Natural killer cell (primary cell): Measurements from ENCODE around the gene GABBR2. TPM values are rescaled to one million over a fixed set of nuclear protein-coding genes. Genes with fewer than 3 reads are reported as not detected.

Experiments
- ATAC-seq, 3 donors: fragments of 150-1000 bp in 2 of 3; fragments of 200-7000 bp in 1 of 3; cut with Tn5 transposase; 1 replicate in 1 of 3; 2 replicates in 2 of 3; pipeline ENCODE4 v1.10.0; 2021; ENCODE audit warnings: mild to moderate bottlenecking in 2 of 3, moderate library complexity in 2 of 3
- DNase-seq, 2 donors: peaks; one replicate each; pipeline versions ENCODE4 v3.0.0 to v3.0.0-alpha.2; 2013 to 2021; ENCODE audit warnings: mixed read lengths in 1 of 2
- H3K27ac ChIP-seq: one replicate; pipeline ENCODE4 v1.5.1; 2013; ENCODE audit warnings: mild to moderate bottlenecking, low read length
- H3K27me3 ChIP-seq: one replicate; pipeline ENCODE4 v1.6.1; 2013; ENCODE audit warnings: low read length; ENCODE audit not compliant: control insufficient read depth, insufficient read depth
- H3K36me3 ChIP-seq: one replicate; pipeline ENCODE4 v1.6.1; 2013; ENCODE audit warnings: low read length; ENCODE audit not compliant: control insufficient read depth, insufficient read depth
- H3K4me1 ChIP-seq: one replicate; pipeline ENCODE4 v1.6.1; 2013; ENCODE audit warnings: low read length; ENCODE audit not compliant: control insufficient read depth, insufficient read depth
- H3K4me3 ChIP-seq: one replicate; pipeline ENCODE4 v1.5.1; 2013; ENCODE audit warnings: low read length
- H3K9me3 ChIP-seq: one replicate; pipeline ENCODE4 v1.6.1; 2013; ENCODE audit warnings: low read length; ENCODE audit not compliant: control insufficient read depth, insufficient read depth
- H3K27ac Mint-ChIP-seq, 2 donors: one replicate each; pipeline ENCODE4 v1.8.0; 2022; ENCODE audit warnings: mild to moderate bottlenecking in 2 of 2, mixed read lengths in 2 of 2, moderate library complexity in 1 of 2
- H3K27me3 Mint-ChIP-seq, 2 donors: one replicate each; pipeline ENCODE4 v1.8.0; 2022; ENCODE audit warnings: low read depth in 2 of 2, mixed read lengths in 2 of 2
- H3K36me3 Mint-ChIP-seq: one replicate; pipeline ENCODE4 v1.8.0; 2022; ENCODE audit warnings: mixed read lengths
- H3K4me1 Mint-ChIP-seq, 2 donors: one replicate each; pipeline ENCODE4 v1.8.0; 2022; ENCODE audit warnings: mixed read lengths in 2 of 2
- H3K4me3 Mint-ChIP-seq: one replicate; pipeline ENCODE4 v1.8.0; 2022; ENCODE audit warnings: mild to moderate bottlenecking, moderate library complexity, mixed read lengths
- H3K9me3 Mint-ChIP-seq, 2 donors: one replicate each; pipeline ENCODE4 v1.8.0; 2022; ENCODE audit warnings: mixed read lengths in 2 of 2
- CTCF ChIP-seq: fragments of 200-600 bp; IDR thresholded peaks from one replicate; pipeline ENCODE4 v1.8.0; 2022; ENCODE audit warnings: antibody characterized with exemption
- WGBS: methylation state at CpG from one replicate; pipeline ENCODE4 v1.1.7; 2013; ENCODE audit warnings: missing lambda C conversion rate; ENCODE audit not compliant: insufficient coverage; 5-methylcytosine and 5-hydroxymethylcytosine counted together
- intact Hi-C: fragments of 100-400 bp; cut with micrococcal nuclease; formaldehyde crosslinking; loops from one replicate; pipeline ENCODE4 v1.14.2; 2022
- total RNA-seq, 4 donors: library from RNA; stranded (reverse); fragments of 120-200 nt in 1 of 4; gene quantifications; one replicate each; pipeline versions ENCODE4 v1.2.3 to v1.2.4, GENCODE V29; 2013 to 2022

The GABBR2 gene
- total RNA-seq, 3 donors from 2014 or later (not counting 1 experiment from before 2014, with no cell fraction given): not detected

DNA sequence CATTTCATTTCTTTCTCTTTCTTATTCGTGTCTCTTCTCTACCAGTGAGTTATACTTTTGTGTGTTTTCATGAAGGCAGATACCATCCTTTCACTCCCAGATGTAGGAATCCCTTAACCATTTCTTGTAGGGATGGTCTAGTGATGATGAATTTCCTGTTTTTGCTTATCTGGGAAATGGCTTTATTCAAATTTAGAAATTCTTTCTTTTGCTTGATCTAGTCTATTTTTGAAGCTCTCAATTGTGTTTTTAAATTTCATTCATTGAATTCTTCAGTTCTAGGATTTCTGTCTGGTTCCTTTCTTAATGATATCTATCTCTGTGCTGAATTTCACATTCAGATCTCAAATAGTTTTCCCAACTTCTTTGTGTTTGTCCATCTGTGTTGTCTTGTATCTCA lies 357.4 kb downstream of the GABBR2 start:
- no peak for ATAC-seq
- H3K27me3 Mint-ChIP-seq: peaks cover 34 to 49% of the 10 kb centered on the region in 2 donors
- DNase-seq: no peak
- Histone ChIP-seq H3K9me3 (no peaks in the 10 kb centered on the region), H3K27me3 (peaks cover 5% of the 10 kb centered on the region), H3K36me3 (no peaks in the 10 kb centered on the region), H3K4me3 (no peak overlapping the region), H3K27ac (no peak overlapping the region), H3K4me1 (no peaks in the 10 kb centered on the region)
- peaks cover 3 to 5% of the 10 kb centered on the region in 2 donors for H3K9me3 Mint-ChIP-seq
- H3K4me1 Mint-ChIP-seq: no peaks in the 10 kb centered on the region
- H3K4me3 Mint-ChIP-seq: no peak overlapping the region
- intact Hi-C loops: no loop called here
- TF ChIP-seq CTCF: no peak
- WGBS: no CpG with 5 or more reads among the region's 1 CpG
- peaks cover 10% of the 10 kb centered on the region for H3K36me3 Mint-ChIP-seq
- H3K27ac Mint-ChIP-seq: no peak overlapping the region

DNA sequence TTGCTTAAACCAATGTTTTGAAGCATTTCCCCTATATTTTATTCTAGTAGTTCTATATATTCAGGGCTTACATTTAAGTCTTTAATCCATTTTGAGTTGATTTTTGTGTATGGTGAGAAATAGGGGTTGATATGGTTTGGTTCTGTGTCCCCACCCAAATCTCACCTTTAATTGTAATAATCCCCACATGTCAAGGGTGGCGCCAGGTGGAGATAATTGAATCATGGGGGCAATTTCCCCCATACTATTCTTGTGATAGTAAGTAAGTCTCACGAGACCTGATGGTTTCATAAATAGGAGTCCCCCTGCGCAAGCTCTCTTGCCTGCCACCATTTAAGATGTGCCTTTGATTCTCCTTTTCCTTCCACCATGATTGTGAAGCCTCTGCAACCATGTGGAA lies 361.1 kb downstream of the GABBR2 start:
- Histone ChIP-seq H3K4me1 (no peaks in the 10 kb centered on the region), H3K27me3 (peaks cover 5% of the 10 kb centered on the region), H3K36me3 (no peaks in the 10 kb centered on the region), H3K4me3 (no peak overlapping the region), H3K27ac (no peak overlapping the region), H3K9me3 (no peaks in the 10 kb centered on the region)
- peaks cover 3 to 5% of the 10 kb centered on the region in 2 donors for H3K9me3 Mint-ChIP-seq
- peaks cover 40 to 63% of the 10 kb centered on the region in 2 donors for H3K27me3 Mint-ChIP-seq
- H3K36me3 Mint-ChIP-seq: peaks cover 10% of the 10 kb centered on the region
- WGBS: 100% methylated on average over 1 of the region's 3 CpGs
- intact Hi-C loops: no loop called here
- H3K4me1 Mint-ChIP-seq: no peaks in the 10 kb centered on the region
- ATAC-seq (no peak), DNase-seq (no peak)
- no peak overlapping the region for H3K4me3 Mint-ChIP-seq
- H3K27ac Mint-ChIP-seq: no peak overlapping the region
- TF ChIP-seq CTCF: no peak

GRCh38 chr9:98345011-98345410 lies 363.7 kb downstream of the GABBR2 start:
- WGBS: 75% methylated on average over 6 of the region's 6 CpGs
- intact Hi-C loops: no loop called here

More at GRCh38 chr9:98345011-98345410, 363.7 kb downstream of the GABBR2 start:
- no peaks in the 10 kb centered on the region for H3K9me3 Mint-ChIP-seq
- Histone ChIP-seq H3K27me3 (peaks cover 2% of the 10 kb centered on the region), H3K9me3 (no peaks in the 10 kb centered on the region), H3K4me1 (no peaks in the 10 kb centered on the region), H3K36me3 (no peaks in the 10 kb centered on the region), H3K27ac (no peak overlapping the region), H3K4me3 (no peak overlapping the region)
- ATAC-seq (no peak), DNase-seq (no peak)
- no peaks in the 10 kb centered on the region for H3K36me3 Mint-ChIP-seq
- H3K4me1 Mint-ChIP-seq: no peaks in the 10 kb centered on the region
- peaks cover 36 to 62% of the 10 kb centered on the region in 2 donors for H3K27me3 Mint-ChIP-seq
- no peak for TF ChIP-seq CTCF
- H3K4me3 Mint-ChIP-seq: no peak overlapping the region
- no peak overlapping the region for H3K27ac Mint-ChIP-seq
